HCT116 (cell line): ENCODE data around the gene MTUS2. TPM values are rescaled to one million over a fixed set of nuclear protein-coding genes. Genes with fewer than 3 reads are reported as not detected.

Experiments
- ATAC-seq: fragments of 200-7000 bp; cut with Tn5 transposase; 2 replicates; pipeline ENCODE4 v1.9.1; 2020; ENCODE audit warnings: mild to moderate bottlenecking, moderate library complexity
- BruUV-seq: library from RNA; stranded (reverse); fragments of 400-500 nt; replicated peaks from 2 replicates; lab custom pipeline; 2021; lab: Mats Ljungman, UMichigan
- CTCF ChIA-PET: fragments of 300-600 bp; sonication (Branson Sonifier 250); formaldehyde crosslinking; loops from one replicate; lab custom pipeline; 2021; ENCODE audit warnings: antibody characterized with exemption; lab: Charles Lee
- POLR2A ChIA-PET: fragments of 300-600, 350-600 bp; sonication (Branson Sonifier 250); formaldehyde crosslinking; loops from one replicate; lab custom pipeline; 2021; ENCODE audit warnings: antibody characterized with exemption; lab: Charles Lee
- RAD21 ChIA-PET, 2 experiments: fragments of 300-600 bp; sonication (Branson Sonifier 250); formaldehyde crosslinking; loops; one replicate each; lab custom pipeline; 2023; ENCODE audit warnings: low total read pairs in 2 of 2; ENCODE audit not compliant: uncharacterized antibody in 2 of 2, unreplicated experiment in 2 of 2, low non-redundant PET in 1 of 2; lab: Charles Lee
- DNase-seq: peaks from one replicate; pipeline ENCODE4 v3.0.0-alpha.2; 2010; ENCODE audit warnings: low read depth, low spot score
- H2AFZ ChIP-seq: fragments of 200-600 bp; shearing (Covaris generic), sonication (generic); 2 replicates; pipeline ENCODE4 v1.6.1; 2017; ENCODE audit warnings: low read depth, mixed run types, mixed read lengths, antibody characterized with exemption, low read length; ENCODE audit not compliant: poor library complexity, severe bottlenecking
- H3K27ac ChIP-seq: 2 replicates; pipeline ENCODE4 v1.5.1; 2012; ENCODE audit warnings: low read depth, low read length
- H3K27me3 ChIP-seq: fragments of 200-600 bp; sonication (generic); 2 replicates; pipeline ENCODE4 v1.6.1; 2016; ENCODE audit warnings: mixed run types, low read length, mixed read lengths; ENCODE audit not compliant: insufficient read depth
- H3K36me3 ChIP-seq, 2 experiments: fragments of 200-500 bp in 1 of 2; fragments of 200-600 bp in 1 of 2; sonication (Bioruptor generic) in 1 of 2; sonication (generic) in 1 of 2; 2 replicates each; pipeline versions ENCODE4 v1.5.1 to v1.6.1; 2014 to 2016; ENCODE audit warnings: low read length in 2 of 2, inconsistent platforms in 1 of 2, mixed read lengths in 1 of 2, mixed run types in 1 of 2; ENCODE audit not compliant: insufficient read depth in 2 of 2, control insufficient read depth in 1 of 2
- H3K4me1 ChIP-seq, 2 experiments: fragments of 200-600 bp in 1 of 2; sonication (generic) in 1 of 2; 2 replicates each; pipeline versions ENCODE4 v1.5.1 to v1.6.1; 2012 to 2017; ENCODE audit warnings: low read length in 2 of 2, inconsistent platforms in 1 of 2, mild to moderate bottlenecking in 1 of 2, mixed read lengths in 1 of 2, mixed run types in 1 of 2, moderate library complexity in 1 of 2; ENCODE audit not compliant: insufficient read depth in 2 of 2, control insufficient read depth in 1 of 2
- H3K4me2 ChIP-seq: fragments of 200-600 bp; sonication (generic); 2 replicates; pipeline ENCODE4 v1.6.1; 2017; ENCODE audit warnings: mixed run types, low read length, mixed read lengths
- H3K4me3 ChIP-seq, 2 experiments: fragments of 200-600 bp in 1 of 2; sonication (generic) in 1 of 2; replicated peaks in 1 of 2; 2 replicates each; pipeline ENCODE4 v1.5.1; 2011 to 2016; ENCODE audit warnings: low read length in 2 of 2, control low read depth in 1 of 2, low read depth in 1 of 2, mild to moderate bottlenecking in 1 of 2, mixed read lengths in 1 of 2, mixed run types in 1 of 2
- H3K79me2 ChIP-seq: fragments of 200-600 bp; sonication (generic); 2 replicates; pipeline ENCODE4 v1.6.1; 2017; ENCODE audit warnings: mild to moderate bottlenecking, mixed run types, low read length, moderate library complexity, mixed read lengths; ENCODE audit not compliant: insufficient read depth
- H3K9ac ChIP-seq: fragments of 200-600 bp; sonication (generic); 2 replicates; pipeline ENCODE4 v1.6.1; 2016; ENCODE audit warnings: low read length, mixed read lengths
- H3K9me2 ChIP-seq: fragments of 200-600 bp; sonication (generic), shearing (Covaris generic); 2 replicates; pipeline ENCODE4 v1.6.1; 2017; ENCODE audit warnings: mixed run types, mild to moderate bottlenecking, moderate library complexity; ENCODE audit not compliant: insufficient read depth
- H3K9me3 ChIP-seq, 2 experiments: fragments of 200-500 bp in 1 of 2; fragments of 200-600 bp in 1 of 2; sonication (Bioruptor generic) in 1 of 2; sonication (generic) in 1 of 2; 2 replicates each; pipeline ENCODE4 v1.6.1; 2014 to 2017; ENCODE audit warnings: low read length in 2 of 2, mixed read lengths in 2 of 2, inconsistent platforms in 1 of 2, low read depth in 1 of 2, mild to moderate bottlenecking in 1 of 2, mixed run types in 1 of 2, moderate library complexity in 1 of 2; ENCODE audit not compliant: control insufficient read depth in 1 of 2, insufficient read depth in 1 of 2
- H4K20me1 ChIP-seq: fragments of 200-600 bp; sonication (generic), shearing (Covaris generic); 2 replicates; pipeline ENCODE4 v1.6.1; 2017; ENCODE audit warnings: mixed run types, mild to moderate bottlenecking, moderate library complexity; ENCODE audit not compliant: insufficient read depth
- CBX3 ChIP-seq: IDR thresholded peaks from 2 replicates; pipeline ENCODE4 v1.6.1; 2012; ENCODE audit warnings: low read depth
- CEBPB ChIP-seq: IDR thresholded peaks from 2 replicates; pipeline ENCODE4 v1.6.1; 2012; ENCODE audit warnings: low read depth
- EZH2 ChIP-seq: fragments of 200-600 bp; sonication (generic); IDR thresholded peaks from 2 replicates; pipeline ENCODE4 v1.6.1; 2017; ENCODE audit warnings: antibody characterized with exemption, mixed run types
- EZH2phosphoT487 ChIP-seq: fragments of 200-600 bp; IDR thresholded peaks from 2 replicates; pipeline ENCODE4 v1.6.1; 2018; ENCODE audit warnings: antibody characterized with exemption, borderline replicate concordance
- FOSL1 ChIP-seq: IDR thresholded peaks from 2 replicates; pipeline ENCODE4 v1.6.1; 2012; ENCODE audit warnings: low read depth
- POLR2A ChIP-seq: IDR thresholded peaks from 2 replicates; pipeline ENCODE4 v1.7.0; 2011; ENCODE audit warnings: borderline replicate concordance; ENCODE audit not compliant: insufficient read depth, insufficient read length; ENCODE audit errors: extremely low read depth
- POLR2AphosphoS5 ChIP-seq: IDR thresholded peaks from 2 replicates; pipeline ENCODE4 v1.6.1; 2011; ENCODE audit warnings: mild to moderate bottlenecking, low read depth, low read length, moderate library complexity
- RAD21 ChIP-seq: IDR thresholded peaks from 2 replicates; pipeline ENCODE4 v1.6.1; 2012; ENCODE audit warnings: low read depth, mild to moderate bottlenecking
- REST ChIP-seq: IDR thresholded peaks from 2 replicates; pipeline ENCODE4 v1.6.1; 2012; ENCODE audit warnings: low read depth
- SIN3A ChIP-seq: IDR thresholded peaks from 2 replicates; pipeline ENCODE4 v1.6.1; 2012; ENCODE audit warnings: low read depth
- SP1 ChIP-seq: IDR thresholded peaks from 2 replicates; pipeline ENCODE4 v1.6.1; 2012; ENCODE audit warnings: low read depth
- SRF ChIP-seq: IDR thresholded peaks from 2 replicates; pipeline ENCODE4 v1.6.1; 2012; ENCODE audit warnings: low read depth
- TCF7L2 ChIP-seq: IDR thresholded peaks from 2 replicates; pipeline ENCODE4 v1.7.0; 2011; ENCODE audit warnings: borderline replicate concordance, inconsistent platforms; ENCODE audit not compliant: insufficient read depth, insufficient read length; ENCODE audit errors: extremely low read depth
- YY1 ChIP-seq: IDR thresholded peaks from 2 replicates; pipeline ENCODE4 v1.6.1; 2011; ENCODE audit warnings: low read length, low read depth, moderate library complexity, mild to moderate bottlenecking; ENCODE audit not compliant: insufficient replicate concordance; ENCODE audit errors: extremely low read depth
- ZFX ChIP-seq: fragments of 450-650 bp; IDR thresholded peaks from 2 replicates; pipeline ENCODE4 v1.6.1; 2017
- intact Hi-C: fragments of 100-400 bp; cut with micrococcal nuclease; formaldehyde crosslinking; loops from 2 replicates; pipeline ENCODE4 v1.10.0; 2022
- total RNA-seq: library from RNA; stranded (reverse); gene quantifications from one replicate; pipeline ENCODE4 v1.2.1, GENCODE V29; 2021; ENCODE audit not compliant: unreplicated experiment
- TF ChIP-seq, protein P1 (sequence below), 3 experiments: fragments of 200-600 bp in 1 of 3; sonication (generic) in 1 of 3; IDR thresholded peaks in 2 of 3; conservative IDR thresholded peaks in 1 of 3; 2 replicates each; pipeline ENCODE4 v1.5.1; 2012 to 2017; ENCODE audit warnings: low read depth in 2 of 3, low read length in 2 of 3, antibody characterized with exemption in 1 of 3, borderline replicate concordance in 1 of 3, control low read depth in 1 of 3, mild to moderate bottlenecking in 1 of 3, mixed read lengths in 1 of 3, mixed run types in 1 of 3, moderate library complexity in 1 of 3; ENCODE audit not compliant: insufficient read depth in 1 of 3
- TF ChIP-seq, protein P2 (sequence below): IDR thresholded peaks from 2 replicates; pipeline ENCODE4 v1.6.1; 2012

The MTUS2 gene
- total RNA-seq, 1 experiment from 2014 or later = 0.02 TPM

- no peak for TF ChIP-seq REST
Observed at GRCh38 chr13:29190298-29190697, 370.2 kb downstream of the MTUS2 start (continued).

GRCh38 chr13:29193083-29193482 lies 372.9 kb downstream of the MTUS2 start:
- Histone ChIP-seq H3K9ac (no peak overlapping the region), H3K27me3 (peaks cover 7% of the 10 kb centered on the region; the same call in 1 of the 2 replicates)
- POLR2A ChIA-PET = no interaction called here
- no peak for TF ChIP-seq ZFX
- no peak for TF ChIP-seq SRF
- no peak for TF ChIP-seq SP1
- TF ChIP-seq, protein P1, sequence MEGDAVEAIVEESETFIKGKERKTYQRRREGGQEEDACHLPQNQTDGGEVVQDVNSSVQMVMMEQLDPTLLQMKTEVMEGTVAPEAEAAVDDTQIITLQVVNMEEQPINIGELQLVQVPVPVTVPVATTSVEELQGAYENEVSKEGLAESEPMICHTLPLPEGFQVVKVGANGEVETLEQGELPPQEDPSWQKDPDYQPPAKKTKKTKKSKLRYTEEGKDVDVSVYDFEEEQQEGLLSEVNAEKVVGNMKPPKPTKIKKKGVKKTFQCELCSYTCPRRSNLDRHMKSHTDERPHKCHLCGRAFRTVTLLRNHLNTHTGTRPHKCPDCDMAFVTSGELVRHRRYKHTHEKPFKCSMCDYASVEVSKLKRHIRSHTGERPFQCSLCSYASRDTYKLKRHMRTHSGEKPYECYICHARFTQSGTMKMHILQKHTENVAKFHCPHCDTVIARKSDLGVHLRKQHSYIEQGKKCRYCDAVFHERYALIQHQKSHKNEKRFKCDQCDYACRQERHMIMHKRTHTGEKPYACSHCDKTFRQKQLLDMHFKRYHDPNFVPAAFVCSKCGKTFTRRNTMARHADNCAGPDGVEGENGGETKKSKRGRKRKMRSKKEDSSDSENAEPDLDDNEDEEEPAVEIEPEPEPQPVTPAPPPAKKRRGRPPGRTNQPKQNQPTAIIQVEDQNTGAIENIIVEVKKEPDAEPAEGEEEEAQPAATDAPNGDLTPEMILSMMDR (IDR thresholded peaks at IDR 0.05 in 2 of 3, conservative IDR thresholded peaks at IDR 0.05 in 1 of 3; ENCODE audit: borderline replicate concordance in 1 of 3, insufficient read depth in 1 of 3, low read depth in 2 of 3, low read length in 2 of 3) = no peak
- TF ChIP-seq EZH2phosphoT487 = no peak
- TF ChIP-seq TCF7L2 = no peak
- TF ChIP-seq, protein P2, sequence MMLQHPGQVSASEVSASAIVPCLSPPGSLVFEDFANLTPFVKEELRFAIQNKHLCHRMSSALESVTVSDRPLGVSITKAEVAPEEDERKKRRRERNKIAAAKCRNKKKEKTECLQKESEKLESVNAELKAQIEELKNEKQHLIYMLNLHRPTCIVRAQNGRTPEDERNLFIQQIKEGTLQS = no peak
- no peak for TF ChIP-seq EZH2
- TF ChIP-seq POLR2A = no peak
- TF ChIP-seq YY1 = no peak
- no peak for TF ChIP-seq POLR2AphosphoS5
- no peak for TF ChIP-seq RAD21
- TF ChIP-seq CEBPB = no peak
- TF ChIP-seq CBX3 = no peak
- TF ChIP-seq REST = no peak
- no peak for TF ChIP-seq FOSL1
- no peak for TF ChIP-seq SIN3A
- TF ChIP-seq, all 23 proteins: peak for 0
- no peaks in the 10 kb centered on the region for H3K79me2 ChIP-seq
- H4K20me1 ChIP-seq = no peaks in the 10 kb centered on the region
- H3K4me1 ChIP-seq = no peaks in the 10 kb centered on the region
- intact Hi-C loops = no loop called here
- ChIA-PET RAD21 (no interaction called here), CTCF (no interaction called here)
- H3K27ac ChIP-seq = no peak overlapping the region
- no peak for ATAC-seq
- BruUV-seq = no TSS peak
- no peak overlapping the region for H3K4me2 ChIP-seq
- no peak overlapping the region for H3K4me3 ChIP-seq
- no peaks in the 10 kb centered on the region for H3K9me2 ChIP-seq
- no peak overlapping the region for H2AFZ ChIP-seq
- DNase-seq = no peak
- H3K36me3 ChIP-seq = no peaks in the 10 kb centered on the region
- H3K9me3 ChIP-seq = no peaks in the 10 kb centered on the region
